GM12801 (cell line): Measurements from ENCODE around the gene DMD.

ENCODE experiments used
- TF ChIP-seq, protein P1 (sequence below): IDR thresholded peaks from one replicate; pipeline ENCODE4 v1.5.1; 2011; ENCODE audit warnings: control low read depth; ENCODE audit not compliant: insufficient read length; ENCODE audit errors: extremely low read depth

DMD gene

DNA sequence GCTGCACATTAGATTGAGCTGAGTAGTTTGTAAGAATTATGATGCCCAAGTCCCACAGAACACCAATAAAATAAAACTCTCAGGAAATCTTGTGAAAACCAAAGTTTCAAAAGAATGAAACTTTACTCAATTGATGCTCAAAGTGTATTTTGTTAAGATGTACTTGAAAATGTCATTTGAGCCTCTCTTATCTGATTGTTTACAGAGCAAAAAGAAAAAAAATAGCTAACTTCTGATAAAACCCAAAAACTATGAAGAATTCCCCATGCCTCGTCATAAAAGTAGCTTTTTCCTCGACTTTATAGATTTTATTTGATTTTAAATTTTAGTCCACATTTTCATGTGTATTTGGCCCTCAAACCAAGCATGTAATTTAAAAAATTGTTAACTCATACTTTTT lies 1618.0 kb downstream of the DMD start:
- TF ChIP-seq, protein P1, sequence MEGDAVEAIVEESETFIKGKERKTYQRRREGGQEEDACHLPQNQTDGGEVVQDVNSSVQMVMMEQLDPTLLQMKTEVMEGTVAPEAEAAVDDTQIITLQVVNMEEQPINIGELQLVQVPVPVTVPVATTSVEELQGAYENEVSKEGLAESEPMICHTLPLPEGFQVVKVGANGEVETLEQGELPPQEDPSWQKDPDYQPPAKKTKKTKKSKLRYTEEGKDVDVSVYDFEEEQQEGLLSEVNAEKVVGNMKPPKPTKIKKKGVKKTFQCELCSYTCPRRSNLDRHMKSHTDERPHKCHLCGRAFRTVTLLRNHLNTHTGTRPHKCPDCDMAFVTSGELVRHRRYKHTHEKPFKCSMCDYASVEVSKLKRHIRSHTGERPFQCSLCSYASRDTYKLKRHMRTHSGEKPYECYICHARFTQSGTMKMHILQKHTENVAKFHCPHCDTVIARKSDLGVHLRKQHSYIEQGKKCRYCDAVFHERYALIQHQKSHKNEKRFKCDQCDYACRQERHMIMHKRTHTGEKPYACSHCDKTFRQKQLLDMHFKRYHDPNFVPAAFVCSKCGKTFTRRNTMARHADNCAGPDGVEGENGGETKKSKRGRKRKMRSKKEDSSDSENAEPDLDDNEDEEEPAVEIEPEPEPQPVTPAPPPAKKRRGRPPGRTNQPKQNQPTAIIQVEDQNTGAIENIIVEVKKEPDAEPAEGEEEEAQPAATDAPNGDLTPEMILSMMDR = no peak

DNA sequence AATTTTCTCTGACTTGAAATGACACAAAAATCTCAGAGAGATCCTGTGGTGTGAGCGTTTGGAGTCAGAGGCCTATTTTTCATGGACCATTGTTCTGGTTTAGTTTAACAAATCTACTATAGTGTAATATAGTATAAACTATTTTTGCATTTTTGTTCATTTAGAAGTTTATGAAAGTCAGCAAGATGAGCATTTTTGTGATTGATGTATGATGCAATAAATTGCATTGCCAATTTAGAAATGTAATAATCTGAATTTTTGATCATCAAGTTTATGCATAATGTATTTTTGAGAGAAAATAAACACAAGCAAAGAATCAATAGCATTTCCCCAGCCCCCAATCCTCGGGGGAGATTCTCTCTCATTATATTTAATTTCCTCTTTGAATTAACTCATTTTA lies 1620.0 kb downstream of the DMD start:
- TF ChIP-seq, protein P1 = no peak

DNA sequence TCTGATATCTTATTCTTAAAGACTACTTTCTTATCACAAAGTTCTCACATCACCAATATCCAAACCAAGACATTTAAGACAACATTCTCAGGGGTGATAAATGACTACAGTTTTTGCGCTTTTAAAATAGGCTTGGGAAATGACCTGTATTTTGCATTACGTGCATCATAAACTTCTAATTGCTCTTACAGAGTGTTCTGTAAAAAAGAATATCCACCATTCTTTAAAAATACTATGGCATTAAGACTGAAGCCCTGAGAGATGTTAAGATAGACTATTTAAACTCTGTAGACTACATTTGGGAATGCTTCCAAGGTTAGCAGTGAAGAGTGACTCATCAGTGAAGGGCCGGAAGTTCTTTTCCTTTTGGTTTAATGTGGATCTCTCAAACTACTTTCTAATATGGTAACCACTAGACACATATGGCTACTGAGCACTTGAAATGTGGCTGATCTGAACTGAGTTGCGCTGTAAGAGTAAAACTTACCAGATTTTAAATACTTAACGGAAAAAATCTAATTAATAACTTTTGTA lies 1620.7 kb downstream of the DMD start:
- TF ChIP-seq, protein P1 = no peak

DNA sequence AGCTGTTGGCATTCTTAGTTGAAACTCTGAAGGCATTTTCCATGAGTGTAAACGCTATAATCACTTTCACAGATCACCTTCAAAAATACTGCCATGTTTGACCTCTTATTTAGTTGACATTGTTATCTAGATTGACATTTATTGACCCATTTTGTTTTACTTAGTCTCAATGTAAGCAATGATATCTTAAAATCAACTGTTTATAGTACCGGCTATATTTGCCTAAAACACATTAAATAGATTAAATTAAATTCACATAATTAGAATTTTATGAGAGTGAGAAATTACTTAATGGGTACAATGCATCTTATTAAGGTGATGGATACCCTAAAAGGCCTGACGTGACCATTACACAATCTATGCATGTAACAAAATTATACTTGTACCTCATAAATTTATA lies 1621.8 kb downstream of the DMD start:
- TF ChIP-seq, protein P1 = no peak

DNA sequence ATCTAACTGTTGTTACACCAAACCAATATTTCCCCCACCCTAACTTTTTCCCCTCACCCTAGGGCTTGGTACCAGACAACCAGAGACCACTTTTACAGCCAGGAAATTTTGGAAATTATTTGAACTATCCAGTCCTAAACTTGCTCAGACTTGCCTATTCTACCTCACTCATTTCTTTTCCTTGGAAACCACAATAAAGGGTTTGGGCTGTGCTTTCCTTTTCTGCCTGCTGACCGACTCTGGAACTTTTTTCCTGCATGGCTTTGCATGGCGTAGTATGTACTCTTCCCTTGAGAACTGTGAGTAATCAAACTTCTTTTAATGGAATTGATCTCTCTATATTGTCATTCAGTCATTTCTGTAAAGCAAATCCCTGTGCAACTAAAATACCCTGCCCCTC lies 1623.0 kb downstream of the DMD start:
- TF ChIP-seq, protein P1 = no peak

DNA sequence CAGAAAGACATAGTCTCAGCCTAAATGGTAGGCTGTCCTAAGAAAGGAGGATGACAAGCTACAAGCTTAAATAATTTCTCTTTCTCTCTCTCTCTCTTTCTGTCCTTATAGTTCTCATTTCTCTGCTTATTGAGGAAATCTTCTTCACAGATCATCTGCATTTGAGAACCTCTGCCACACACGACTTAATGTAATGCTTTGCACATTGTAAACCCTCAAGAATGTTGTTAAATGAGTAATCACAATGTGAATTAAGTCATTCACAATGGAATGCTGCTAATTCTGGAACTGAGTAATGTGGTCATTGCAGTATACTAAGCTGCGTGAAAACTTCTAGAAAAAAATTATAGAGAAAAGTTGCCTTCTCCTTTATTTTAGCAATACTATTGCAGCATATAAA lies 1630.6 kb downstream of the DMD start:
- TF ChIP-seq, protein P1 = no peak

DNA sequence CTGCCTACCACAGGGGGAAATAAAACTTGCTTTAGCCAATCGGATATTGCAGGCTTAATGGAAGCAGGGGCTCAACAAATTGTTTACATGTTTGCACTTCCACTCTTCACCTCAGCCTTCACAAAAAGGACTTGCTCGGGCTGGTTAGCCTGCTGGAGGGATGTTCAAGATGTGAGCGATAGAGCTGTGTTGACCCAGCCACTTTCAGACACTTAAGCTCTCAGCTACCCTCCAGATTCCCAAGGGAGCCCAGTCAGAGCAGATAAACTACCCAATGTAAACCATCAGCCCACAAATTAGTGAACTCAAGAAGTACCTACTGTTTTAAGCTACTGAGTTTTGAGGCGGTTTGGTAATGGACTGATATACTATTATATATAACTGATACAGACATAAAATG lies 1631.1 kb downstream of the DMD start:
- TF ChIP-seq, protein P1 = no peak

DNA sequence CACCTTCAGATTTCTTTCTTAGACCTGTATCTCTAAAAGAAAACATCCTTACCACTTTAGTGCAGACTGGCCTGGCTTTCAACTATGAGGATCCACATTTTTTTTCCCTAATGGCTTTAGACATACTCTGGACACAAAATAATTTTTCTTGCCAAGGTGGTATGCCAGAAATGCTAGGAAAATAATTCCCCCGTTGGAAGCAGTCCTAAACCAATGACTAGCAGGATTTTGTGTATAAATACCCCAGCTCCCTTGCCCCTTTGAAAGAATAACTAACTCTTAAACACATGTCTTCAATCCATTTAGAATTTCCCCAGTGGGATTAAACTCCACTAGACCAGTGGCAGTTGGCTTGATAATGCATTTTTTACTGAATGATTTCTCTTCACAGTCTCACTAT lies 1639.0 kb downstream of the DMD start:
- TF ChIP-seq, protein P1 = no peak
